ENCODE measurements around the gene CAPN15.

DNA sequence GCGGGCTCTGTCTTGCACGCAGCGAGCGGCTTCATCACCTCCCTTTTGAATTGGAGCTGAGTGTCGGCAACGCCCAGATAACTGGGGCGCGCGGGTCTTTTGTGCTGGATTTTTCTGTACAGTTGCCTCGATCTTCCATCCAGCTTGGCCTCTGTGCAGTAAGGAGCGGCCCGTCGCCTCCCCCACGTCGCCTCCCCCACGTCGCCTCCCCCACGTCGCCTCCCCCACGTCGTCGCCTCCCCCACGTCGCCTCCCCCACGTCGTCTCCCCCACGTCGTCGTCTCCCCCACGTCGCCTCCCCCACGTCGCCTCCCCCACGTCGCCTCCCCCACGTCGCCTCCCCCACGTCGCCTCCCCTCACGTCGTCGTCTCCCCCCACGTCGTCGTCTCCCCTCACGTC lies 17.0 kb downstream of the CAPN15 start:
- TF ChIP-seq POLR2A (IDR thresholded peaks at IDR 0.05) (no peak), POLR2AphosphoS5 (IDR thresholded peaks at IDR 0.05) (no peak)
- TF ChIP-seq, protein P1, sequence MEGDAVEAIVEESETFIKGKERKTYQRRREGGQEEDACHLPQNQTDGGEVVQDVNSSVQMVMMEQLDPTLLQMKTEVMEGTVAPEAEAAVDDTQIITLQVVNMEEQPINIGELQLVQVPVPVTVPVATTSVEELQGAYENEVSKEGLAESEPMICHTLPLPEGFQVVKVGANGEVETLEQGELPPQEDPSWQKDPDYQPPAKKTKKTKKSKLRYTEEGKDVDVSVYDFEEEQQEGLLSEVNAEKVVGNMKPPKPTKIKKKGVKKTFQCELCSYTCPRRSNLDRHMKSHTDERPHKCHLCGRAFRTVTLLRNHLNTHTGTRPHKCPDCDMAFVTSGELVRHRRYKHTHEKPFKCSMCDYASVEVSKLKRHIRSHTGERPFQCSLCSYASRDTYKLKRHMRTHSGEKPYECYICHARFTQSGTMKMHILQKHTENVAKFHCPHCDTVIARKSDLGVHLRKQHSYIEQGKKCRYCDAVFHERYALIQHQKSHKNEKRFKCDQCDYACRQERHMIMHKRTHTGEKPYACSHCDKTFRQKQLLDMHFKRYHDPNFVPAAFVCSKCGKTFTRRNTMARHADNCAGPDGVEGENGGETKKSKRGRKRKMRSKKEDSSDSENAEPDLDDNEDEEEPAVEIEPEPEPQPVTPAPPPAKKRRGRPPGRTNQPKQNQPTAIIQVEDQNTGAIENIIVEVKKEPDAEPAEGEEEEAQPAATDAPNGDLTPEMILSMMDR (IDR thresholded peaks at IDR 0.05 in 8 of 11, conservative IDR thresholded peaks at IDR 0.05 in 3 of 11) = no peak

Measured in spleen (tissue), 7 donors.